Stomach (tissue), 9 donors: ENCODE results near the gene TPRN. TPM values are rescaled to one million over a fixed set of nuclear protein-coding genes. Genes with fewer than 3 reads are reported as not detected.

Experiments
- DNase-seq, 2 donors: peaks; one replicate each; pipeline versions ENCODE4 v3.0.0 to v3.0.0-alpha.2; 2013 to 2019
- H3K27ac ChIP-seq, 5 donors: fragments of 200-600 bp in 4 of 5; sonication (generic) in 4 of 5; one replicate each; pipeline ENCODE4 v1.5.1; 2013 to 2019; ENCODE audit warnings: mild to moderate bottlenecking in 1 of 5, moderate library complexity in 1 of 5
- H3K27me3 ChIP-seq, 3 donors: fragments of 200-600 bp; sonication (generic); one replicate each; pipeline ENCODE4 v1.5.1; 2017 to 2019; ENCODE audit warnings: mixed run types in 1 of 3
- H3K36me3 ChIP-seq, 4 donors: fragments of 200-600 bp; sonication (generic); 1 replicate in 3 of 4; 2 replicates in 1 of 4; pipeline ENCODE4 v1.5.1; 2016 to 2019
- H3K4me1 ChIP-seq, 4 donors: fragments of 200-600 bp; sonication (generic); one replicate each; pipeline ENCODE4 v1.5.1; 2016 to 2019
- H3K4me3 ChIP-seq, 4 donors: fragments of 200-600 bp; sonication (generic) in 3 of 4; one replicate each; pipeline ENCODE4 v1.5.1; 2016 to 2019; ENCODE audit warnings: mild to moderate bottlenecking in 1 of 4
- H3K9me3 ChIP-seq, 4 donors: fragments of 200-600 bp; sonication (generic); one replicate each; pipeline ENCODE4 v1.5.1; 2016 to 2019
- CTCF ChIP-seq, 7 experiments: fragments of 450-650 bp in 4 of 7; fragments of 200-600 bp in 3 of 7; sonication (generic) in 3 of 7; IDR thresholded peaks; one replicate each; pipeline ENCODE4 v1.5.1; 2016 to 2019; ENCODE audit warnings: antibody characterized with exemption in 7 of 7, control low read depth in 2 of 7, mild to moderate bottlenecking in 1 of 7
- EP300 ChIP-seq: sonication (generic); formaldehyde crosslinking; IDR thresholded peaks from one replicate; pipeline ENCODE4 v1.6.1; 2017; ENCODE audit warnings: antibody characterized with exemption
- POLR2A ChIP-seq, 4 donors: fragments of 450-650 bp; IDR thresholded peaks; one replicate each; pipeline ENCODE4 v1.6.1; 2016; ENCODE audit warnings: antibody characterized with exemption in 4 of 4, control low read depth in 2 of 4, mild to moderate bottlenecking in 1 of 4, moderate library complexity in 1 of 4
- POLR2AphosphoS5 ChIP-seq, 3 donors: sonication (generic); formaldehyde crosslinking; IDR thresholded peaks; one replicate each; pipeline ENCODE4 v1.6.1; 2016; ENCODE audit warnings: antibody characterized with exemption in 3 of 3
- WGBS, 5 donors: extraction: QIAGEN DNeasy Blood & Tissue Kit in 3 of 5; methylation state at CpG; one replicate each; pipeline versions ENCODE4 v1.1.5 to v1.1.7; 2013 to 2018; 5-methylcytosine and 5-hydroxymethylcytosine counted together
- intact Hi-C: fragments of 100-400 bp; cut with DNase I; formaldehyde crosslinking; loops from one replicate; pipeline ENCODE4 v1.15.1; 2023; ENCODE audit warnings: low total_unique reads
- polyA plus RNA-seq, 3 donors: library from polyadenylated mRNA; stranded (reverse); fragments of 200-250 nt; gene quantifications; one replicate each; pipeline ENCODE4 v1.2.3, GENCODE V29; 2013
- total RNA-seq, 5 donors: library from RNA; depleted of rRNA; stranded (reverse); fragments of >200 nt; gene quantifications; one replicate each; pipeline versions ENCODE4 v1.1.0 to v1.2.3, GENCODE V29; 2014 to 2016
- donor health status: healthy with polysubstance abuse.
- donor health status: Bipolar disorder and iron deficiency.
- donor health status: healthy.

The TPRN gene
- total and polyA plus RNA-seq, 8 donors: 8.8 to 161 (median 24.6) TPM

- intact Hi-C loops: no loop called here
- 62 to 76% (median 71%) methylated on average over 21 to 22 of the region's 22 CpGs for whole genome bisulfite sequencing, 5 donors
- H3K4me3 ChIP-seq: no peak overlapping the region
- H3K36me3 ChIP-seq: no peaks in the 10 kb centered on the region
- no peak overlapping the region for H3K27ac ChIP-seq
- DNase-seq: no peak
- peaks cover 28 to 100% (median 98%) of the 10 kb centered on the region in 3 donors for H3K27me3 ChIP-seq
- H3K4me1 ChIP-seq: peaks cover 53 to 69% (median 59%) of the 10 kb centered on the region in 4 donors
- TF ChIP-seq CTCF (IDR thresholded peaks at IDR 0.05): no peak
- no peak for TF ChIP-seq POLR2AphosphoS5 (IDR thresholded peaks at IDR 0.05)
- no peak for TF ChIP-seq EP300
- no peak for TF ChIP-seq POLR2A (IDR thresholded peaks at IDR 0.05)
- no peaks in the 10 kb centered on the region for H3K9me3 ChIP-seq
These were observed 33.9 kb downstream of the TPRN start for GRCh38 chr9:137166380-137167229.

- peaks cover 40 to 100% (median 100%) of the 10 kb centered on the region in 3 donors for H3K27me3 ChIP-seq
- no peak overlapping the region for H3K4me3 ChIP-seq
- no peaks in the 10 kb centered on the region for H3K9me3 ChIP-seq
- TF ChIP-seq POLR2A (IDR thresholded peaks at IDR 0.05) (no peak), CTCF (IDR thresholded peaks at IDR 0.05) (no peak), EP300 (no peak), POLR2AphosphoS5 (IDR thresholded peaks at IDR 0.05) (no peak)
- intact Hi-C loops: no loop called here
- no peak overlapping the region for H3K27ac ChIP-seq
- 77 to 90% (median 87%) methylated on average over 30 to 32 of the region's 32 CpGs for WGBS, 5 donors
- H3K4me1 ChIP-seq: peaks cover 52 to 65% (median 64%) of the 10 kb centered on the region in 4 donors
- no peak for DNase-seq
- H3K36me3 ChIP-seq: no peaks in the 10 kb centered on the region
These were observed 35.2 kb downstream of the TPRN start for GRCh38 chr9:137165250-137165836.

- Histone ChIP-seq H3K4me3 (no peak overlapping the region), H3K36me3 (no peaks in the 10 kb centered on the region), H3K9me3 (no peaks in the 10 kb centered on the region), H3K27ac (no peak overlapping the region), H3K4me1 (peaks cover 45 to 57% (median 57%) of the 10 kb centered on the region in 4 donors), H3K27me3 (peaks cover 45 to 100% (median 100%) of the 10 kb centered on the region in 3 donors)
- intact Hi-C loops: no loop called here
- TF ChIP-seq CTCF (IDR thresholded peaks at IDR 0.05) (no peak), EP300 (no peak), POLR2AphosphoS5 (IDR thresholded peaks at IDR 0.05) (no peak), POLR2A (IDR thresholded peaks at IDR 0.05) (no peak)
- no peak for DNase-seq
- WGBS, 5 donors: 74 to 83% (median 80%) methylated on average over 18 to 34 of the region's 34 CpGs
These were observed 35.9 kb downstream of the TPRN start for GRCh38 chr9:137164370-137165249.

GRCh38 chr9:137163805-137164204 is 36.7 kb downstream of the TPRN start:
- 76 to 89% (median 87%) methylated on average over 15 to 22 of the region's 22 CpGs for WGBS, 5 donors
- DNase-seq: no peak
- intact Hi-C loops: no loop called here
- TF ChIP-seq CTCF (IDR thresholded peaks at IDR 0.05) (no peak), POLR2A (IDR thresholded peaks at IDR 0.05) (no peak), EP300 (no peak), POLR2AphosphoS5 (IDR thresholded peaks at IDR 0.05) (no peak)
- Histone ChIP-seq H3K27me3 (peaks cover 45 to 100% (median 100%) of the 10 kb centered on the region in 3 donors), H3K27ac (no peak overlapping the region), H3K4me1 (peaks cover 37 to 50% (median 49%) of the 10 kb centered on the region in 4 donors), H3K4me3 (no peak overlapping the region), H3K36me3 (no peaks in the 10 kb centered on the region), H3K9me3 (no peaks in the 10 kb centered on the region)
